GM10266 (cell line): ENCODE results near the gene RGS6.

Source experiments
- DNase-seq: peaks from one replicate; pipeline ENCODE4 v3.0.0; 2012; ENCODE audit errors: extremely low spot score
- TF ChIP-seq, protein P1 (sequence below): IDR thresholded peaks from 2 replicates; pipeline ENCODE4 v1.5.1; 2012; ENCODE audit warnings: mild to moderate bottlenecking, low read depth; ENCODE audit not compliant: control insufficient read depth, insufficient read depth; ENCODE audit errors: missing control alignments

Gene RGS6

DNA sequence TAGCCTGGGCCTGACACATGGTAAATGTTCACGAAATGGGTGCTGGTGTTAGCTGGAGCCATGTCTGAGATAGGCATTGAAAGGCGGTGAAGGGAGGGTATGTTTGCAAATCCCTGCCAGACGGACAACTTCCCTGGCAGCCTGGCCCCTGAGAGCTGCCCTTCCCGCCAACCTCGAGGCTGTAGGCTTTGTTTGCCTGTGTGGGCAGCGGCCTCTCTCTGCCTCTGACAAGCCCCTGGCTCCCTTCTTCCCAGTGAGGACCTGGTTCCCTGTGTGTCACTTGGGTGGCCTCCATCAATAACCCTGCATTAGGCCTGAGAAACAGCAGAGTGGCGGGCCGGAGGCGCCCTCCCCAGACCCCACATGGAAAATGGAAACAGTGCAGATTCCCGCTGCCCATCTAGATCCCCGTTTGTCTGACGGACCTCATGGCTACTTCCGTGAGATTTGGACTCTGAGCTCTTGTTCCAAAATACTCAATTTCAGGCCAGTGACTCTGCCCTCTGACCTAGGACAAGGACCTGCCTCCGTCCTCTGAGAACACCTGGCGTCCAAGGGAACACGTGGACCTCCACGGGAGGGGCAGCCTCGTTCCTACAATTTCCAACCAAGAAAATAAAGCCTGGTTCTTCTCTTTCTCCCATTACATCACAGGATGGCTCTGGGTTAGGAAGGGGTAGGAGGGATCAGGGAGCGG, 636.2 kb downstream of the RGS6 start:
- TF ChIP-seq, protein P1, sequence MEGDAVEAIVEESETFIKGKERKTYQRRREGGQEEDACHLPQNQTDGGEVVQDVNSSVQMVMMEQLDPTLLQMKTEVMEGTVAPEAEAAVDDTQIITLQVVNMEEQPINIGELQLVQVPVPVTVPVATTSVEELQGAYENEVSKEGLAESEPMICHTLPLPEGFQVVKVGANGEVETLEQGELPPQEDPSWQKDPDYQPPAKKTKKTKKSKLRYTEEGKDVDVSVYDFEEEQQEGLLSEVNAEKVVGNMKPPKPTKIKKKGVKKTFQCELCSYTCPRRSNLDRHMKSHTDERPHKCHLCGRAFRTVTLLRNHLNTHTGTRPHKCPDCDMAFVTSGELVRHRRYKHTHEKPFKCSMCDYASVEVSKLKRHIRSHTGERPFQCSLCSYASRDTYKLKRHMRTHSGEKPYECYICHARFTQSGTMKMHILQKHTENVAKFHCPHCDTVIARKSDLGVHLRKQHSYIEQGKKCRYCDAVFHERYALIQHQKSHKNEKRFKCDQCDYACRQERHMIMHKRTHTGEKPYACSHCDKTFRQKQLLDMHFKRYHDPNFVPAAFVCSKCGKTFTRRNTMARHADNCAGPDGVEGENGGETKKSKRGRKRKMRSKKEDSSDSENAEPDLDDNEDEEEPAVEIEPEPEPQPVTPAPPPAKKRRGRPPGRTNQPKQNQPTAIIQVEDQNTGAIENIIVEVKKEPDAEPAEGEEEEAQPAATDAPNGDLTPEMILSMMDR: no peak
- no peak for DNase-seq

DNA sequence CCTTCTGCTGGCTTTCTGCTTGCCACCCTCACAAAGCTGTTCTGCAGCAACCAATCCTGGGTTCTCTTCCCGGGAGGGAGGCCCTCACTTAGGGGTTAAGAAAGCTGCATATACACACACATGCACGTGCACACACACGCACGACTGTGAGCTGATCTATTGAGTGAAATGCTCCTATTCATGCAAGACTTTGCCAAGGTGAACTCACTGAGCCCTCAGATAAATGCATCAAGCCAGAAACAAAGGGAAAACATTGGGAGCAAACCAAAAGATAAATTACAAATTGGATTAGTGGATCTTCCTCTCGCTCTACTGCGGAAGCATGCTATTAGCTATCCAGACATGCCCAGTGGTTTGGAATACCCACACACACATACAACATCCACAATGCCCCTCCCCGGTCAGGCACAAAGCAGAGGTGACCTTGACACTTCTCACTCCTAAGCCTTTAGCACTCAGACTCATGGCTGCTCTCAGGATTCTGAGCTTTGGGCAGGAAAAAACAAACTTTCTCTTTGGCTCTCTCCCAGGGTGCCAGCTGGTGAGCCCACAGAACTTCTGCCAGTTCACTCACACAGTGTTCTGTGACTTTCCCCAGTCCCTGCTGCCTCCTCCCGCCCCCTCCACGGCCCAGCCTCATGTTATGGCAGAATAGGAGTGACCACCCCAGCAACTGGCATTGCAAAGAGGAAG, 641.6 kb downstream of the RGS6 start:
- TF ChIP-seq, protein P1: no peak
- no peak for DNase-seq

DNA sequence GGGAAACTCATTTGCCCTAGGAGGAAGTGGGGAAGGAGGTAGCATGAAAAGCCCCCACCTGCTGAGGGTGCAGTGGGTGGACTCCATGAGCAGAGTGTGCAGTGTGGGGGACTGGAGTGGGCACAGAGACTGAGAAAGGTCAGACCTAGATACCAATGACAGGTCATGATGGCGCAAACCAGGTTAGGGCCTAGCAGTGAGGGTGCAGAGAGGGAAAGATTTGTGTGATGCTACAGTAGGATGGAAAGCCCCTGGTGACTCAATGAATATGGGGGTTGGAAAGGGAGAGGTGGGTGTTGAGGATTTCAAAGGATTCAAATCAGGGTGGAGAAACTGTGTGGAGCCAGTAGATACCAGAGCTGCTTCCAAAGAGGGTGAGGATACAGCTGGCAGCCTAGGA, 642.5 kb downstream of the RGS6 start:
- TF ChIP-seq, protein P1: no peak
- no peak for DNase-seq

DNA sequence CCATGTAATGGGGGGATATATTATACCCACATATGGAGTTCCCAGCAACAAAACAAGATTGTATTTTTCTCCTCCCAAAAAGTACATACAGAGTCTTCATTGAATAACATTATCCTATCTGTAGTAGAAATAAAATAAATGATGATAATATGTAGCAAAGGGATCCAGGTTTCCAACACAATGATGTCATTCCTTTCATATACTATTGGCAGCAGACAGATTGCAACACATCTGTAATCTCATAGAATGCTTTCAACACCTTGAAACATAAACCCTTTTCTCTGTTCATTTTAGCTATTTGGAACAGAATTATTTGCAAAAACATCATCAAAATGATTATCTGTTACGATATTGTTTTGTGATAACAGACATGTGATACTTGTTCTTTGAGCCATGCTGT, 644.0 kb downstream of the RGS6 start:
- DNase-seq: no peak
- TF ChIP-seq, protein P1: no peak

DNA sequence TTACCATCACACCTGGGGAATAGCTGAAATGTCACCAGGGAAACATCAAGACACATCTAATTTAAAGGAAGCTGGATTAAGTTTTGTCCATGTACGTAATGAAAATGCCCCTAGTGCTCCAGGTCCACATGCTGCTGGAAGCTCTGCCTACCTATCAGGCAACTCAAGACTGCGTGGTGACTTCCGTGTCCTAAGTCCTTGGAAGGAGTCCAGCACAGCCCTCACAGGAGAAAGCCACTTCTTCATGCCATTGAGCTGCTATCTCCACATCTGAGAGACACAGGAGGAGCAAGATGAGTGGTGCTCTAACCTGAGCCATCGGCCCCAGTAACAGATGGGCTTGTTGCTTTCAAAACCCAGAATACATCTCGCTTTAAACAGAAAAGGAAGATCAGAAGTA, 645.3 kb downstream of the RGS6 start:
- TF ChIP-seq, protein P1: no peak
- DNase-seq: no peak

DNA sequence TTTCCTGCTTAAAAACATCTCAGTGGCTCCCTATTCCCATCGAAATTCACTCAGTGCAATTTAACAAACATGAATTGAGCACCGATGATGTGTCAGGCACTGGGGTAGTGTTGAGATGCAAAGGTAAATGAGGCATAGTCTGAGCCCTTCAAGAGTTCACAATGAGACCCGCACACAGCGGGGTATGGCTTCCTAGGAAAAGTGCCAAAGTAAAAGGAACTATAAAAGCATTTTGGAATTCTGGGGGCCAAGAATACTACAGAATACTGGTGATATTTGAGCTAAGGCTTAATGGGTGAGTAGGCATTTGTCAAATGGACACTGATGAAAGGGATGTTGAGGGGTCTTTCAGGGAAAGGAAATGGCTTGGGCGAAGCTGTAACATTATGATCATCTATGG, 646.3 kb downstream of the RGS6 start:
- TF ChIP-seq, protein P1: no peak
- DNase-seq: no peak

DNA sequence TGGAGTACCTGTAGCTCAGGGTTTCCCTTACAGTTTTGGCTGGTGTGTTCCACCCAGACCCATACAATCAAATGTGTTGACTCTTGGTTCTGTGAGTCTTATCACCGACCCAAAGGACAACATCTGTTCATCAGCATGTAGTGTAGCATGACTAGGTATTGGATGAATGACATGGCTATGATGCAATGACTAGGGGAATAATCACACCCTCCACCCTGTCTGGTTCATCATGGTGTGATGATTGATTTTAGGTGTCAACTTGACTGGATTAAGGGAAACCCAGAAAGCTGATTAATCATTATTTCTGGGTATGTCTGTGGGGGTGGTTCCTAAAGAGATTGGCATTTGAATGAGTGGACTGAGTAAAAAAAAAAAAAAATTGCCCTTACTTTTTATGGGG, 650.4 kb downstream of the RGS6 start:
- no peak for DNase-seq
- TF ChIP-seq, protein P1: no peak
